Sciatic nerve (tissue), 2 donors: ENCODE data around the gene FBXL14. TPM values are rescaled to one million over a fixed set of nuclear protein-coding genes. Genes with fewer than 3 reads are reported as not detected.
A peak's percentile ranks its signal among the peaks of the same experiment; 100 is the strongest.

ENCODE experiments used
- ATAC-seq: fragments of 200-7000 bp; cut with Tn5 transposase; one replicate; pipeline ENCODE4 v1.9.1; 2020; ENCODE audit warnings: mild to moderate bottlenecking, moderate library complexity
- DNase-seq: peaks from one replicate; pipeline ENCODE4 v3.0.0-alpha.2; 2020; ENCODE audit warnings: low spot score
- intact Hi-C: fragments of 100-400 bp; cut with DNase I; formaldehyde crosslinking; loops from one replicate; pipeline ENCODE4 v1.14.2; 2022
- total RNA-seq: library from RNA; stranded (reverse); fragmentation: NEBNext Ultra II Directional; extraction: Animal tissue kit (Norgen Biotek cat#: 25700); gene quantifications from one replicate; pipeline ENCODE4 v1.2.1, GENCODE V29; 2021
- donor health status: DM: no; HTN: no; CAD: no.
- donor health status: DM: no; HTN: no; CAD: no.

Gene FBXL14
- total RNA-seq, 1 donor from 2014 or later = 14.0 TPM

DNA sequence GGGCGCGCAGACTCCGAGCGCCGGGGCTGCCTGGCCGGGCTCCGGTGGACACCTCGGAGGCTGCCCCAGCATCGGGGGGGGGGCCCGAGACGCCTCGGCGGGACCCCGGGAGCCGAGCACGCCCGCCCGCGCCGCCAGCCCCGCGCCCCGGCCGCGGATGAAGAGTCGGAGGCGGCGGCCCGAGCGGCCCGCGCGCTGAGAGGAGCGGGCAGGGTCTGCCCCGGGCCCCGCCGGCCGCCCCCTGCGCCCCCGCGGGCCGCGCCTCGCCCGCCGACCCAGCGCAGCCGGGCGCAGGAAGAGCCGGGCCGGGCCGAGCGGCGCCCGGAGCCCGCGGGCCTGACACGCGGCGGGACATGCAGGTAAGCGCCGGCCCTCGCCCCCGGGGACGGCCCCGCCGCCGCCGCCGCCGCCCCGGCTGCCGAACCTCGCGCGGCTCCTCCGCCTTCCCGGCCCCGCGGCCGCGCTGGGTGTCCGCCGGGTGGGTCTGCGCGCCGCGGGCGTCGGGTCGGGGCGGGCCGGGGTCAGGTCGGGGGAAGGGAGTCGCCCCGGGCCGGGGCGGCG lies 63.7 kb downstream of the FBXL14 start:
- ATAC-seq = no peak
- DNase-seq = no peak
- intact Hi-C loops = no loop called here

DNA sequence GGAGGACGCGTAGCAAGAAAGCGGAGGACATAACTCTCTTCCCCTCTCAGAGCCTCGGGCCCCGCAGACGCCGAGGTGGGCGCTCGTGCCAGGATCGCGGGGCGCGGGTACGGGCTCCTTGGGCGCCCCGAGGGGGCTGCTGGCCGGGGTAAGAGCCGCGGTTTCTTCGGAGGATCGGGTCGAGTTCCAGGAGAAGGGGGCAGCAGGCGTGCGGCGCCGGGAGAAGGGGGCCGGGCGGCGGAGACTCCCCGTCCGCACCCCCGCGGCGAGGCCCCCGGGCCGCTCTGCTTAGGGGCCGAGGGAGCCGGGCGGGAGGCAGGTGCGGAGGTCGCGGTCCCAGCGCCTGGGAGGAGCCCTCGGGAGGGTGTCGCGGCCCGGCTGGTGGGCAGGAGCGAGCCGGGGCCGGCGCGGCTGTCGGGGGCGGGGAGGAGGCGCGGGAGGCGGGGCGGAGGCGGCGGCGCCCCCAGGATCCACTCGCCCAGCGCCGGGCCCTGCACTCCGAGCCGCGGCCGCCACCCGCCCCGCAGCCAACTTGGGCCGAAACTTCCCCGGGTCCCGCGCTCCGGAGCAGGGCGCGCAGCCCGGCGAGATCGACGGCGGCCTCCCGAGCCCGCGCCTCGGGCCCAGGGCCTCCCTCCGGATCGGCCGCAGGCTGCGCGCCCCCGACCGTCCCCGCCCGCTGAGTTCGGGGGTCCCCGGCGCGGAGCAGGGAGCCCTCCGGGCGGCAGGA lies 64.4 kb downstream of the FBXL14 start:
- peak; percentile 31 for ATAC-seq
- intact Hi-C loops = no loop called here
- no peak for DNase-seq

- intact Hi-C loops = no loop called here
- no peak for DNase-seq
- no peak for ATAC-seq
Observed at GRCh38 chr12:1529228-1529861, 65.0 kb downstream of the FBXL14 start.

DNA sequence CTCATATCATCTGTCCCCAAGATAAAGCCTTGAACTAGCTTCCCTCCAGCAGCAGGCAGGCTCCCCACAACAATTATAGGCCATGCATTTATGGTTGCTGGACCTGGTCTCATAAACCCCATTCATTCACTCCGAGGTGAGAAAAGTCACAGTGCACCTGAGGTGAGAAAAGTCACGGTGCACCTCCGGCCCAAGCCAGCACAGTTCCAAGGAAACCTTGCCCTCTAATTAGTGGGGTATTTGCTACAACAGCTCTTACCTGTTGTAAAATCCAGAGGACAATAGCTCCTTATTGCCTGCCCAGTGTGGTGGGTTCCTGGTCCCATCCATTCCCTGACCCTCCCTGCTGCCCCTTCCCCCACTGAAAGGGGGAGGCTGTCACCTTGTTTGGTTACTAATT lies 65.6 kb downstream of the FBXL14 start:
- intact Hi-C loops = no loop called here
- DNase-seq (no peak), ATAC-seq (no peak)

GRCh38 chr12:1527789-1528188 lies 66.6 kb downstream of the FBXL14 start:
- DNase-seq = no peak

DNA sequence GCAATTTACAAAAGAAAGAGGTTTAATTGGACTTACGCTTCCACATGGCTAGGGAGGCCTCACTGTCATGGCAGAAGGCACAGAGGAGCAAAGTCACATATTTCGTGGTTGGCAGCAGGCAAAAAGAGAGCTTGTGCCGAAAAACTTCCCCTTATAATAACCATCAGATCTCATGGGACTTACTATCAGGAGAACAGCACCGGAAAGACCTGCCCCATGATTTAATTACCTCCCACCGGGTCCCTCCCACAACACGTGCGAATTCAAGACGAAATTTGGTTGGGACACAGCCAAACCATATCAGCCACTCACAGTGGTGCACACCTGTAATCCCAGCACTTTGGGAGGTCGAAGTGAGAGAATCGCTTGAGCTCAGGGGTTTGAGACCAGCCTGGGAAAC lies 68.5 kb downstream of the FBXL14 start:
- DNase-seq = no peak
- intact Hi-C loops = no loop called here

More at GRCh38 chr12:1527789-1528188, 66.6 kb downstream of the FBXL14 start:
- intact Hi-C loops = no loop called here
- ATAC-seq = no peak

GRCh38 chr12:1523558-1524050 lies 70.8 kb downstream of the FBXL14 start:
- DNase-seq (no peak), ATAC-seq (no peak)
- intact Hi-C loops = no loop called here

More for the DNA sequence above, 68.5 kb downstream of the FBXL14 start:
- no peak for ATAC-seq

GRCh38 chr12:1523046-1523445 lies 71.3 kb downstream of the FBXL14 start:
- intact Hi-C loops = no loop called here
- DNase-seq (no peak), ATAC-seq (no peak)

DNA sequence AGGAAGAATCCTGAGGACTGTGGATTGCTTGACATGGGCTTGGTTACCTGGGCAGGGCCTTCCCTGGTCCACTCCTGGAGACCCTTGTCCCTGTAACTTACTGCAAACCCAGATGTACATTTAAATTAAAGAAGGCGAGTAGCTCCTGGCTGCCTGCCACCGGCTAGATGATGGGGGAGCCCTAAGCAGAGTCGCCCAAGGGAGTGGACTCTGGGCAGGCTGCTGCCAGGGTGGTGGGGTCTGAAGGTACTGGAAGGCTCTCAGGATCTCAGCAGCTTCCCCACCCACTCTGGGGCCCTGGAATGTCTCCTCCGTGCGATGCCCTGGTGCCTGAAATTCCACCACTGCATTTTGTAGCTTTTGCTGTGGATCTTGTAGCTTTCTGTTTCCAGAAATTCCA lies 74.7 kb downstream of the FBXL14 start:
- DNase-seq (no peak), ATAC-seq (no peak)
- intact Hi-C loops = no loop called here

DNA sequence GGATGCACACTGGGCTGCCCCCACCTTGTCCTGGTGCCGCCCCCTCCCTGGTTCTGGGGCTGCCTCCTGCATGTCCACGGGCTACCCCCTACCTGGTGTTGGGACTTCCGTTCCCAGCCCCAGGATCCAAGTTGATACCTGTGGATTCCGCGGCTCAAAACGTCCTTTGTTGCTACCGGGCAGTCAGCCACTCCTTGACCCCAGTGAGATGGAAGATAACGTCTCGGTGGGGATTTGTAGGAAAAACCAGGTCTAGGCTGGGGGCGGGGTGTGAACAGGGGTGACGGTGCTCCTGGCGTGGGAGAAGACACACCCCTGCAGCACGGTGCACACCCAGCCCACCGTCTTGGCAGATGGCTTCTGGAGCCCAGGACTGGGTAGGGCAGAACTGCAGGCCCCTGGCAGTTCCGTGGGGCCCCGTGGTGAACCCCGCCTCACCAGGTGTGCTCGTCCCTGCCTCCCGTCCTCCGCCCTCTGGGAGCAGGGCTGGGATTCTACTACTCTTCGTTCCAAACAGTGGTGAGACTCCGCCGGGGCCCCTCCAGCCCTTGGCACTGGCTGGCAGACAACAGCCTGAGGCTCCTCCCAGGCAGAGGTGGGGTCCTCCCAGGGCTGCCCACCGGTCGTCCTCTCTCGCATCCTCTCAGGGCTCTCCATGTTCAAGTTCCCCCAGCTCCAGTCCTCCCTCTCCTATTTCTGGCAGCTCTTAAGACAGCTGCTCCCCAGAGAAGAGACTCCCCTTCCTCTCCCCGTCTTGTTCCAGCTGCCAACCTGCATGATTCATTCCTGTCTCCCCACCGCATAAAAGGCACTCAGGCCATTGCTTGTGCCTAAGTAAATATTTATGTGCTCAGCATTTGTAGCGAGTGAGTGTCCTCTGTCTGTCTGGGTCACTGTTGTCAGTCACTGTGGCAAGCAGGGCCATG lies 75.5 kb downstream of the FBXL14 start:
- peak; percentile 32 for ATAC-seq
- intact Hi-C loops = no loop called here
- DNase-seq = no peak

DNA sequence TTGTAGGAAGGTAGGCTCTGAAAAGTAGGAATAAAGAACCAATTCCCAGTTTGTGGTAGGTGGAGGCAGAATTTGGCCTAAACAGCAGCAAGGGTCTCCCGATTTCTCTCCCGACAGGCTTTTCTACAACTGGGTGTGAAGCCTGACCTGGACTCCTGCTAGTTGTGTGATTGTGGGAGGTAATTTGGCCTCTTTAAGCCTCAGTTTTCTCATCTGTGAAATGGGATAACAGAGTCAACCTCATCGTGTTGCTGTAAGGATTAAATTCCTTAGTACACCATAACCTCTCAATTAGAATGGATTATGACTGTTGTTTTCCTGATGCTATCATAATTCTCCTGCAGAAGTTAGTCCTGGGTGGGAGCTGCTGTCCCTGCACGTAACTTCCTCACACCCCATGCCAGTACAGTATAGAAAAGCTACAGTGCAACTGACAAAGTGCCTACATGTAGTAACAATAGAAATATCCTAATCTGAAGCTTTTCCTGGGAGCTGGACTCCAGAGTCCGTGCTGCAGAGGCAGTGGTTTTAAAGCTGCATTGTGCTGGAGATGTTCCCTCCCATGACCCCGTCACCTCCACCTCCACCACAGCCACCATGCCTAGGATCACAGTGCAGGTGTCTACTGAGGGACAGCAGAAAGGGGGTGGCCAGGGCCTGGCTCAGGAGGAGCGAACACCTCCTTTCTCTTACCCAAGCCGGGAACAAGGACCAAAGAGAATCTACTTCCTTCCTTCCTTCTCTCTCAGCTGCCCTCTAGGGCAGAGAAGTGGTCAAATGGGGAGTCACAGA lies 76.5 kb downstream of the FBXL14 start:
- intact Hi-C loops = no loop called here

GRCh38 chr12:1517007-1517406 lies 77.4 kb downstream of the FBXL14 start:
- no peak for DNase-seq
- intact Hi-C loops = no loop called here

More for the DNA sequence above, 76.5 kb downstream of the FBXL14 start:
- ATAC-seq (no peak), DNase-seq (no peak)

More at GRCh38 chr12:1517007-1517406, 77.4 kb downstream of the FBXL14 start:
- no peak for ATAC-seq

Other genes with a start within 250 kb of the FBXL14 start
- gene WNT5B, start 34.6 kb upstream of the FBXL14 start, total RNA-seq = 10.6 TPM
- gene ADIPOR2, start 96.5 kb upstream of the FBXL14 start, total RNA-seq = 79.3 TPM
- not detected for gene LRTM2, start 226.0 kb upstream of the FBXL14 start, total RNA-seq